ENCODE data around the gene LCNL1.

Gene LCNL1

GRCh38 chr9:136960212-136960937 is 22.4 kb upstream of the LCNL1 start:
- DNase-seq = peak; percentile 57

GRCh38 chr9:136960938-136961275 is 21.9 kb upstream of the LCNL1 start:
- no peak for DNase-seq

GRCh38 chr9:136961279-136962065 is 21.3 kb upstream of the LCNL1 start:
- DNase-seq = no peak

- no peak for DNase-seq
Measured at GRCh38 chr9:136962163-136962562, 20.6 kb upstream of the LCNL1 start.

GRCh38 chr9:136962701-136963248 is 20.0 kb upstream of the LCNL1 start:
- no peak for DNase-seq

GRCh38 chr9:136963341-136963740 is 19.5 kb upstream of the LCNL1 start:
- no peak for DNase-seq

GRCh38 chr9:136963751-136964150 is 19.0 kb upstream of the LCNL1 start:
- no peak for DNase-seq

- no peak for DNase-seq
Measured at GRCh38 chr9:136964171-136964689, 18.6 kb upstream of the LCNL1 start.

GRCh38 chr9:136964833-136965422 is 17.9 kb upstream of the LCNL1 start:
- no peak for DNase-seq

- DNase-seq = peak; percentile 76
Measured at GRCh38 chr9:136965771-136966484, 16.9 kb upstream of the LCNL1 start.

GRCh38 chr9:136968333-136969127 is 14.3 kb upstream of the LCNL1 start:
- DNase-seq = no peak

GRCh38 chr9:136969150-136969549 is 13.6 kb upstream of the LCNL1 start:
- no peak for DNase-seq

- DNase-seq = no peak
Measured at GRCh38 chr9:136969774-136970173, 13.0 kb upstream of the LCNL1 start.

- no peak for DNase-seq
Measured at GRCh38 chr9:136970361-136970760, 12.4 kb upstream of the LCNL1 start.

GRCh38 chr9:136971746-136972145 is 11.0 kb upstream of the LCNL1 start:
- no peak for DNase-seq

GRCh38 chr9:136972335-136972734 is 10.5 kb upstream of the LCNL1 start:
- no peak for DNase-seq

GRCh38 chr9:136972743-136973142 is 10.1 kb upstream of the LCNL1 start:
- DNase-seq = no peak

- DNase-seq = no peak
Measured at GRCh38 chr9:136973618-136974617, 8.9 kb upstream of the LCNL1 start.

- DNase-seq = no peak
Measured at GRCh38 chr9:136974817-136975535, 7.8 kb upstream of the LCNL1 start.

GRCh38 chr9:136975644-136976043 is 7.1 kb upstream of the LCNL1 start:
- DNase-seq = peak; percentile 44

Data from CD4-positive, alpha-beta T cell treated with Interleukin-10 for 1 hour (primary cell).